ENCODE results near the gene MYLK. TPM values are rescaled to one million over a fixed set of nuclear protein-coding genes. Genes with fewer than 3 reads are reported as not detected.

MYLK gene
- total and polyA plus RNA-seq, 2 of the 4 experiments (the other 2 are of a cell fraction): 299 to 484 TPM

DNA sequence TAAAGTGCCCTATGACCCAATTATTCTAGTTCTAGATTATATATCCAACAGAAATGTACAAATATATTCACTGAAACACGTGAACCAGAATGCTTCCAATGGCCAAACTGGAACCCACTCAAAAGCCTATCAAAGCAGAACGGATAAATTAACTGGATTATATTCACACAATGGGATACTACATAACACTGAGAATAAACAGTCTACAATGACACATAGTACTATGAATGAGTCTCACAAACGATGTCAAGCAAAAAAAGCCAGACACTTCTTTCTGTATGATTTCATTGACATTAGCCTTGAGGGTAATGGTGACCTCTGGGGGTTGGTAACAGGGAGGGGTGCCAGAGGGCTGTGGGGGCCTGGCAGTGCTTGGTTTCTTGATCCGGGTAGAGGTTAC, 248.4 kb downstream of the MYLK start:
- no TSS peak for BruUV-seq (replicated peaks)
- dilution Hi-C loops (cut with HindIII; ENCODE audit: low sequenced_read_pairs, unreplicated experiment) (no loop called here), intact Hi-C loops (cut with micrococcal nuclease) (no loop called here), in situ Hi-C loops (cut with MboI; ENCODE audit: low sequenced_read_pairs) (no loop called here)
- Histone ChIP-seq H4K8ac (ENCODE audit: low read depth in 2 of 2, low read length in 2 of 2) (no peak overlapping the region), H4K91ac (ENCODE audit: insufficient read depth, low read depth, low read length) (no peak overlapping the region), H3K79me1 (ENCODE audit: low read depth in 1 of 2, low read length in 2 of 2) (peaks cover 7 to 45% of the 10 kb centered on the region in 2 experiments; a peak in 3 of 4 replicates), H2AFZ (replicated peaks; ENCODE audit: low read length, poor library complexity) (no peak overlapping the region), H2BK15ac (ENCODE audit: low read depth, low read length) (no peak overlapping the region), H3K14ac (replicated peaks; ENCODE audit: low read depth, low read length) (no peak overlapping the region), H3K4me3 (ENCODE audit: insufficient read depth, low read depth, low read length) (no peak overlapping the region), H3K27ac (ENCODE audit: insufficient read depth, low read length) (no peak overlapping the region), H3K18ac (ENCODE audit: low read depth, low read length) (no peak overlapping the region), H3K4me1 (ENCODE audit: control insufficient read depth, insufficient read depth, low read length) (peaks cover 33% of the 10 kb centered on the region), H3K9me1 (ENCODE audit: insufficient read depth, low read length) (peaks cover 30% of the 10 kb centered on the region), H4K5ac (ENCODE audit: low read depth, low read length) (no peak overlapping the region), H3K56ac (ENCODE audit: extremely low read depth, insufficient read depth, low read length) (no peak overlapping the region), H3K9ac (ENCODE audit: low read depth, low read length) (no peak overlapping the region), H3K36me3 (ENCODE audit: control insufficient read depth, insufficient read depth, low read length) (peaks cover 73% of the 10 kb centered on the region), H3K27me3 (ENCODE audit: control insufficient read depth, insufficient read depth, low read length) (no peaks in the 10 kb centered on the region), H2BK120ac (ENCODE audit: low read depth, low read length) (no peak overlapping the region), H3K4ac (ENCODE audit: low read depth, low read length) (no peak overlapping the region), H3K4me2 (ENCODE audit: low read depth, low read length) (no peak overlapping the region), H2AK5ac (ENCODE audit: low read depth, low read length) (peak overlapping the region; percentile 7; the same call in 1 of the 2 replicates), H2AK9ac (replicated peaks; ENCODE audit: low read depth, low read length, poor library complexity) (no peak overlapping the region), H2BK20ac (ENCODE audit: low read depth, low read length) (no peak overlapping the region), H2BK5ac (ENCODE audit: low read depth, low read length, poor library complexity, severe bottlenecking) (no peak overlapping the region), H3K9me3 (ENCODE audit: control insufficient read depth, insufficient read depth, low read length) (no peaks in the 10 kb centered on the region), H4K20me1 (ENCODE audit: insufficient read depth, low read length) (no peaks in the 10 kb centered on the region; the same call in none of the 2 replicates), H3K23ac (ENCODE audit: low read depth, low read length) (no peak overlapping the region)
- CTCF ChIA-PET: no interaction called here
- no peak for TF ChIP-seq NFE2L2 (IDR thresholded peaks at IDR 0.05; ENCODE audit: low read depth, low read length)
- TF ChIP-seq MAZ (IDR thresholded peaks at IDR 0.05; ENCODE audit: borderline replicate concordance, low read depth, low read length): no peak
- no peak for TF ChIP-seq MAFK (IDR thresholded peaks at IDR 0.05; ENCODE audit: low read depth, low read length)
- TF ChIP-seq, protein P1, sequence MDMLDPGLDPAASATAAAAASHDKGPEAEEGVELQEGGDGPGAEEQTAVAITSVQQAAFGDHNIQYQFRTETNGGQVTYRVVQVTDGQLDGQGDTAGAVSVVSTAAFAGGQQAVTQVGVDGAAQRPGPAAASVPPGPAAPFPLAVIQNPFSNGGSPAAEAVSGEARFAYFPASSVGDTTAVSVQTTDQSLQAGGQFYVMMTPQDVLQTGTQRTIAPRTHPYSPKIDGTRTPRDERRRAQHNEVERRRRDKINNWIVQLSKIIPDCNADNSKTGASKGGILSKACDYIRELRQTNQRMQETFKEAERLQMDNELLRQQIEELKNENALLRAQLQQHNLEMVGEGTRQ (IDR thresholded peaks at IDR 0.05; ENCODE audit: low read depth, low read length): no peak
- TF ChIP-seq RAD21 (IDR thresholded peaks at IDR 0.05; ENCODE audit: low read length): no peak
- TF ChIP-seq CHD1 (IDR thresholded peaks at IDR 0.05; ENCODE audit: low read depth, low read length): no peak
- TF ChIP-seq MXI1 (IDR thresholded peaks at IDR 0.05; ENCODE audit: borderline replicate concordance, low read depth, low read length): no peak
- 67% methylated on average over 1 of the region's 4 CpGs; no CpG with 5 or more reads in 1 of the 2 experiments for WGBS, 2 experiments (ENCODE audit: extremely low coverage in 2 of 2, insufficient read length in 1 of 2)
- DNase-seq: no peak
- POLR2A ChIA-PET (ENCODE audit: unreplicated experiment): no interaction called here
- no peak for ATAC-seq (ENCODE audit: low read depth)

Data from IMR-90 (cell line).